Sigmoid colon (tissue), 7 donors: ENCODE results near the gene MARCHF7. TPM values are rescaled to one million over a fixed set of nuclear protein-coding genes. Genes with fewer than 3 reads are reported as not detected.
"Not testable (repeated sequence)": the region's sequence is repeated elsewhere in the genome, so short reads cannot be mapped to it uniquely, and the experiment has no call there.

Experiments used
- DNase-seq: peaks from one replicate; pipeline ENCODE4 v3.0.0-alpha.2; 2019
- H3K27ac ChIP-seq, 4 donors: fragments of 200-600 bp; sonication (generic); one replicate each; pipeline ENCODE4 v1.5.1; 2016 to 2019; ENCODE audit warnings: mild to moderate bottlenecking in 1 of 4
- H3K27me3 ChIP-seq, 3 donors: fragments of 200-600 bp; sonication (generic); one replicate each; pipeline ENCODE4 v1.5.1; 2019; ENCODE audit warnings: mild to moderate bottlenecking in 1 of 3
- H3K36me3 ChIP-seq, 4 donors: fragments of 200-600 bp; sonication (generic); one replicate each; pipeline ENCODE4 v1.5.1; 2016 to 2019
- H3K4me1 ChIP-seq, 4 donors: fragments of 200-600 bp; sonication (generic); one replicate each; pipeline ENCODE4 v1.5.1; 2017 to 2019
- H3K4me3 ChIP-seq, 4 donors: fragments of 200-600 bp; sonication (generic); one replicate each; pipeline ENCODE4 v1.5.1; 2017 to 2019; ENCODE audit warnings: mild to moderate bottlenecking in 2 of 4, moderate library complexity in 1 of 4
- H3K9me3 ChIP-seq, 4 donors: fragments of 200-600 bp in 3 of 4; sonication (generic) in 3 of 4; one replicate each; pipeline versions ENCODE4 v1.5.1 to v1.6.1; 2013 to 2019
- EP300 ChIP-seq, 4 donors: sonication (generic); formaldehyde crosslinking; IDR thresholded peaks; one replicate each; pipeline ENCODE4 v1.6.1; 2017; ENCODE audit warnings: antibody characterized with exemption in 4 of 4
- POLR2A ChIP-seq, 2 donors: fragments of 450-650 bp; IDR thresholded peaks; one replicate each; pipeline ENCODE4 v1.6.1; 2016; ENCODE audit warnings: antibody characterized with exemption in 2 of 2, mild to moderate bottlenecking in 2 of 2, moderate library complexity in 2 of 2
- POLR2AphosphoS5 ChIP-seq, 4 donors: sonication (generic); formaldehyde crosslinking; IDR thresholded peaks; one replicate each; pipeline ENCODE4 v1.6.1; 2017; ENCODE audit warnings: antibody characterized with exemption in 4 of 4
- WGBS, 2 donors: extraction: QIAGEN DNeasy Blood & Tissue Kit; methylation state at CpG; one replicate each; pipeline ENCODE4 v1.1.7; 2013; 5-methylcytosine and 5-hydroxymethylcytosine counted together
- intact Hi-C: fragments of 100-400 bp; cut with DNase I; formaldehyde crosslinking; loops from one replicate; pipeline ENCODE4 v1.15.1; 2023
- polyA plus RNA-seq, 3 donors: library from polyadenylated mRNA; stranded (reverse); fragments of 200-250 nt; gene quantifications; one replicate each; pipeline ENCODE4 v1.2.3, GENCODE V29; 2013
- total RNA-seq, 4 donors: library from RNA; depleted of rRNA; stranded (reverse); fragments of >200 nt; gene quantifications; one replicate each; pipeline ENCODE4 v1.1.0, GENCODE V29; 2016
- TF ChIP-seq, protein P1 (sequence below), 4 experiments: fragments of 450-650 bp in 3 of 4; fragments of 200-600 bp in 1 of 4; IDR thresholded peaks; one replicate each; pipeline ENCODE4 v1.5.1; 2016 to 2019; ENCODE audit warnings: antibody characterized with exemption in 4 of 4, mild to moderate bottlenecking in 3 of 4, moderate library complexity in 2 of 4
- donor health status: healthy with polysubstance abuse.
- donor health status: Bipolar disorder and iron deficiency.
- donor health status: healthy.

The MARCHF7 gene
- total and polyA plus RNA-seq, 7 donors: 21.0 to 112 (median 89.9) TPM

DNA sequence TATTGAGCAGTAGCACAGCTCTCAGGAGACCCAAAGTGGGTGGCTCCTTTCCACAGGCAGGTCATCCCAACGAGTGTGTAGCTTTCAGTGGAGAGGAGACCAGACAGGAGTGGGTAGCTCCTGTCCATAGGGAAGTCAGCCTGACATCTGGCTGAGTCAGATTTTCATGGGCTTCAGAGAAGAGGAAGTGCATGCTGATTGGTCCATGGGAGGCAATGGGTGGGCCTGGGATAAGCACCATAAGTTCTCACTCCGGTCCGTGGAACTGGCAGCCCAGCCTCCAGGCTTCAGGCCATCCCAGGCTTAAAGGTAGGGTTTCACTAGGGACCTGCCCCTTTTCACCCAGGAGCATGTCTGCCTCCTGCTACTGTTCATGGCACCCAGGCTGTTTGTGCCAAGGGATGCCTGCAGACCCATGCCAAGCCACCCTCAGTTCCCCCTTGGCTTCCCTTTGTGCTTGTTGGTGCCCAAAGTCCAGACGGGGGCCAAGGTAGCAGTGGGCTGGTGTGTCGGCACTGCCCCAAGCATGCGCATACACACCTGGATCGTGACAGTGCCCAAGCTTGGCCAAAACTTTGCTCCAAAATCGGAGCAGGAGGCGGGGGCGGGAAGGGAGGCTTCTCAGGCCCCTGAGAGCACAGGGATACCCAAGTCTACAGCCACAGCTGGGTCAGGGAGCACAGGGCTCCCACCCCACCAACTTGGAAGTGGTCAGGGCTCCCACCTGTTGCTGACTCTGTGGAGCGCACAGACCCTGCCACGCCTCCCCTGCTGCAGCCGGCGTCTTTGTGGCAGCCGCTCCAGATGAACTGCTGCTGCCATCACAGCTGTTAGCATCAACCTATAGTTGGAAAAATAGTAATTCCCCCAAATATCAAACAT, 26.4 kb downstream of the MARCHF7 start:
- intact Hi-C loops: no loop called here
- peaks cover 4 to 56% (median 14%) of the 10 kb centered on the region in 4 donors for H3K36me3 ChIP-seq
- TF ChIP-seq EP300 (IDR thresholded peaks at IDR 0.05): no peak
- TF ChIP-seq, protein P1, sequence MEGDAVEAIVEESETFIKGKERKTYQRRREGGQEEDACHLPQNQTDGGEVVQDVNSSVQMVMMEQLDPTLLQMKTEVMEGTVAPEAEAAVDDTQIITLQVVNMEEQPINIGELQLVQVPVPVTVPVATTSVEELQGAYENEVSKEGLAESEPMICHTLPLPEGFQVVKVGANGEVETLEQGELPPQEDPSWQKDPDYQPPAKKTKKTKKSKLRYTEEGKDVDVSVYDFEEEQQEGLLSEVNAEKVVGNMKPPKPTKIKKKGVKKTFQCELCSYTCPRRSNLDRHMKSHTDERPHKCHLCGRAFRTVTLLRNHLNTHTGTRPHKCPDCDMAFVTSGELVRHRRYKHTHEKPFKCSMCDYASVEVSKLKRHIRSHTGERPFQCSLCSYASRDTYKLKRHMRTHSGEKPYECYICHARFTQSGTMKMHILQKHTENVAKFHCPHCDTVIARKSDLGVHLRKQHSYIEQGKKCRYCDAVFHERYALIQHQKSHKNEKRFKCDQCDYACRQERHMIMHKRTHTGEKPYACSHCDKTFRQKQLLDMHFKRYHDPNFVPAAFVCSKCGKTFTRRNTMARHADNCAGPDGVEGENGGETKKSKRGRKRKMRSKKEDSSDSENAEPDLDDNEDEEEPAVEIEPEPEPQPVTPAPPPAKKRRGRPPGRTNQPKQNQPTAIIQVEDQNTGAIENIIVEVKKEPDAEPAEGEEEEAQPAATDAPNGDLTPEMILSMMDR (IDR thresholded peaks at IDR 0.05): no peak
- no peak for TF ChIP-seq POLR2A (IDR thresholded peaks at IDR 0.05)
- no peak for TF ChIP-seq POLR2AphosphoS5 (IDR thresholded peaks at IDR 0.05)
- WGBS, 2 donors: 95% methylated on average over 15 of the region's 15 CpGs
- DNase-seq: no peak
- H3K4me3 ChIP-seq: no peak overlapping the region
- H3K9me3 ChIP-seq: no peaks in the 10 kb centered on the region
- H3K27ac ChIP-seq: no peak overlapping the region
- no peaks in the 10 kb centered on the region for H3K27me3 ChIP-seq
- peaks cover 0 to 15% (median 4%) of the 10 kb centered on the region in 4 donors for H3K4me1 ChIP-seq

DNA sequence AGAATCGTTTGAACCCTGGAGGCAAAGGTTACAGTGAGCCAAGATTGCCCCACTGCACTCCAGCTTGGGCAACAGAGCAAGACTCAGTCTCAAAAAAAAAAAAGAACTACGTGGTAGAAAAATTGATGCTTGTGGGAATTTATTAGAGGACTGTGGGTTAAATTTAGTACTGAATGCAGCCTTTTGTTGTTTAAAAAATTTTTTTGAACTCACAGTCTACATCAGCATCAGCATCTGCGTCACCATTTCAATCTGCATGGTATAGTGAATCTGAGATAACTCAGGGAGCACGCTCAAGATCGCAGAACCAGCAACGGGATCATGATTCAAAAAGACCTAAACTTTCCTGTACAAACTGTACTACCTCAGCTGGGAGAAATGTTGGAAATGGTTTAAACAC, 30.5 kb downstream of the MARCHF7 start:
- Histone ChIP-seq H3K36me3 (peaks cover 4 to 55% (median 18%) of the 10 kb centered on the region in 4 donors), H3K4me1 (peaks cover 0 to 2% (median under 1%) of the 10 kb centered on the region in 4 donors), H3K9me3 (no peaks in the 10 kb centered on the region), H3K27me3 (no peaks in the 10 kb centered on the region), H3K27ac (no peak overlapping the region), H3K4me3 (no peak overlapping the region)
- WGBS, 2 donors: 91 to 94% methylated on average over 6 of the region's 6 CpGs
- intact Hi-C loops: no loop called here
- TF ChIP-seq POLR2AphosphoS5 (IDR thresholded peaks at IDR 0.05) (no peak), EP300 (IDR thresholded peaks at IDR 0.05) (no peak), POLR2A (IDR thresholded peaks at IDR 0.05) (no peak)
- TF ChIP-seq, protein P1 (IDR thresholded peaks at IDR 0.05): no peak
- DNase-seq: no peak

DNA sequence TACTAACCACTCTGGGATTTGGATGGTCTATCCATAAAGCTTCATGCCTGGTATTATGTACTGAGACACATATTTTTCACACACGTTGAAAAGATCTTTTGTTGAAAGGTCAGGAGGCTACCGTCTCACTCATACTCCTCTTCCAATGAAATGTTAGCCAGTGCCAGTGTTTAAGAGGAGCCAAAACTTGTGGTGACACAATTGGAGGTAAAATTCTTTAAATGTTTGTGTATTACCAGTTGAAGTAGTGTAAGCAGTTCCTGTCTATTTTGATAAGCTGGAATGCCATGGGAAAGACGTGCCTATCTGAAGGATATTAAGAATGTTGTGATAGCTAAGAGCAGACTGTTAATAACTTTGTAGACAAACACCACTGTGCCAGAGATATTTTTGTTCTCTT, 32.1 kb downstream of the MARCHF7 start:
- intact Hi-C loops: no loop called here
- DNase-seq: no peak
- Histone ChIP-seq H3K36me3 (peaks cover 3 to 58% (median 19%) of the 10 kb centered on the region in 4 donors), H3K9me3 (no peaks in the 10 kb centered on the region), H3K27ac (no peak overlapping the region), H3K4me3 (no peak overlapping the region), H3K27me3 (no peaks in the 10 kb centered on the region), H3K4me1 (no peaks in the 10 kb centered on the region)
- no peak for TF ChIP-seq EP300 (IDR thresholded peaks at IDR 0.05)
- 84 to 90% methylated on average over 3 of the region's 3 CpGs for WGBS, 2 donors

DNA sequence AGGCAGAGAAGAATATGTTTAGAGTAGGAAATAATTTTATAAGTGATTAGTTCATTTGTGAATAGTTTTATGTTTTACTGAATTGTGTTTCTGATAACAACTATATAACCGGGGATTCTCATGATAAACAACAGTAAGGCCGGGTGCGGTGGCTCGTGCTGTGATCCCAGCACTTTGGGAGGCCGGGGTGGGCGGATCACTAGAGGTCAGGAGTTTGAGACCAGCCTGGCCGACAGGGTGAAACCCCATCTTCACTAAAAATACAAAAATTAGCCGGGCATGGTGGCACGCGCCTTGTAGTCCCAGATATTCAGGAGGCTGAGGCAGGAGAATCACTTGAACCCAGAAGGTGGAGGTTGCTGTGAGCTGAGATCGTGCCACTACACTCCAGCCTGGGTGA, 32.9 kb downstream of the MARCHF7 start:
- H3K36me3 ChIP-seq: peaks cover 3 to 67% (median 20%) of the 10 kb centered on the region in 4 donors

DNA sequence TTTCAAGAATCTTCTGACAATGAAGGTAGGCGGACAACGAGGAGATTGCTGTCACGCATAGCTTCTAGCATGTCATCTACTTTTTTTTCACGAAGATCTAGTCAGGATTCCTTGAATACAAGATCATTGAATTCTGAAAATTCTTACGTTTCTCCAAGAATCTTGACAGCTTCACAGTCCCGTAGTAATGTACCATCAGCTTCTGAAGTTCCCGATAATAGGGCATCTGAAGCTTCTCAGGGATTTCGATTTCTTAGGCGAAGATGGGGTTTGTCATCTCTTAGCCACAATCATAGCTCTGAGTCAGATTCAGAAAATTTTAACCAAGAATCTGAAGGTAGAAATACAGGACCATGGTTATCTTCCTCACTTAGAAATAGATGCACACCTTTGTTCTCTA, 35.8 kb downstream of the MARCHF7 start:
- H3K27me3 ChIP-seq: no peaks in the 10 kb centered on the region
- WGBS, 2 donors: 97 to 98% methylated on average over 9 of the region's 9 CpGs
- intact Hi-C loops: no loop called here
- no peak for DNase-seq
- H3K36me3 ChIP-seq: peaks cover 3 to 88% (median 28%) of the 10 kb centered on the region in 4 donors
- H3K27ac ChIP-seq: no peak overlapping the region
- no peaks in the 10 kb centered on the region for H3K9me3 ChIP-seq
- TF ChIP-seq EP300 (IDR thresholded peaks at IDR 0.05): no peak
- TF ChIP-seq, protein P1 (IDR thresholded peaks at IDR 0.05): no peak
- no peak for TF ChIP-seq POLR2AphosphoS5 (IDR thresholded peaks at IDR 0.05)
- no peak for TF ChIP-seq POLR2A (IDR thresholded peaks at IDR 0.05)
- no peak overlapping the region for H3K4me3 ChIP-seq
- peaks cover 0 to 10% (median 0%) of the 10 kb centered on the region in 4 donors for H3K4me1 ChIP-seq

More for the DNA sequence above, 32.9 kb downstream of the MARCHF7 start:
- H3K27me3 ChIP-seq, H3K9me3 ChIP-seq, H3K27ac ChIP-seq, DNase-seq, H3K4me3 ChIP-seq, intact Hi-C loops, H3K4me1 ChIP-seq: not testable (repeated sequence)
- WGBS, 2 donors: 93 to 95% methylated on average over 11 of the region's 11 CpGs
